GM18505 (cell line): ENCODE data around the gene ILDR1.
A peak's percentile ranks its signal among the peaks of the same experiment; 100 is the strongest.
"Not testable (repeated sequence)": the region's sequence is repeated elsewhere in the genome, so short reads cannot be mapped to it uniquely, and the experiment has no call there.

Experiments
- ATAC-seq: cut with Tn5 transposase; IDR thresholded peaks from one replicate; pipeline ENCODE4 v1.9.1; 2021; ENCODE audit not compliant: unreplicated experiment
- POLR2A ChIP-seq: IDR thresholded peaks from 4 replicates; pipeline ENCODE4 v1.6.1; 2011; ENCODE audit warnings: borderline replicate concordance; ENCODE audit not compliant: insufficient read depth, insufficient read length; ENCODE audit errors: extremely low read depth

The ILDR1 gene

GRCh38 chr3:121974601-121975111 lies 47.4 kb downstream of the ILDR1 start:
- no peak for TF ChIP-seq POLR2A
- ATAC-seq, result no peak

GRCh38 chr3:121970047-121970446 lies 52.0 kb downstream of the ILDR1 start:
- TF ChIP-seq POLR2A, result no peak
- ATAC-seq, result no peak

GRCh38 chr3:121969631-121970030 lies 52.4 kb downstream of the ILDR1 start:
- no peak for ATAC-seq
- no peak for TF ChIP-seq POLR2A

GRCh38 chr3:121963608-121964007 lies 58.4 kb downstream of the ILDR1 start:
- no peak for ATAC-seq
- no peak for TF ChIP-seq POLR2A

DNA sequence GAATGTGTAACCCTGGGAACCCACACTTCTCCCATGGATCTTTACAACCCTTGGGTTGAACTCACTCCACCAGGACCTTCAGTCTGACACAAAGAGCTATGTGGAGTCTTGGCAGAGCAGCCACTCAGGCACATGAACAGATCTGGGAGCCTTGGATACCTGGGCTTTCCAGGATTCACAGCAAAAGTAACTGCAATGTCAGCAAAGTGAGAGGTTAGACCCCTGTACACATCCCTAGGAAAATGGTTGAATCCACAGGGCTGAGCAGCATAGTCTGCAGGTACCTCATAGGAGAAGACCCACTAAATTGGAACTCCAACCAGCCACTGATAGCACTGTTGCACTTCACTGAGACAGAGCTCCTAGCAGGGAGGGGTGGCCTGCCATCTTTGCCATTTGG lies 59.6 kb downstream of the ILDR1 start:
- TF ChIP-seq POLR2A, result no peak
- ATAC-seq, result no peak

DNA sequence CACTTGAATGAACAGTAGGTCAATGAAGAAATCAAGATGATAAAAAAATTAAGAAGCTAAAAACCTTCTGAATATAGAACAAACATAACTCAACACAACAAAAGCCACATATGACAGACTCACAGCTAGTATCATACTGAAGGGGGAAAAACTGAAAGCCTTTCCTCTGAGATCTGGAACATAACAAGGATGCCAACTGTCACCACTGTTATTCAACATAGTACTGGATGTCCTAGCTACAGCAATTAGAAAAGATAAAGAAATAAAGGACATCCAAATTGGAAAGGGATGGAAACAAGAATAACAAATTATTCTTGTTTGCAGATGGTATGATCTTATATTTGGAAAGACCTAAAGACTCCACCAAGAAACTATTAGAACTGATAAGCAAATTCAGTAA lies 60.8 kb downstream of the ILDR1 start:
- ATAC-seq, result no peak
- no peak for TF ChIP-seq POLR2A

DNA sequence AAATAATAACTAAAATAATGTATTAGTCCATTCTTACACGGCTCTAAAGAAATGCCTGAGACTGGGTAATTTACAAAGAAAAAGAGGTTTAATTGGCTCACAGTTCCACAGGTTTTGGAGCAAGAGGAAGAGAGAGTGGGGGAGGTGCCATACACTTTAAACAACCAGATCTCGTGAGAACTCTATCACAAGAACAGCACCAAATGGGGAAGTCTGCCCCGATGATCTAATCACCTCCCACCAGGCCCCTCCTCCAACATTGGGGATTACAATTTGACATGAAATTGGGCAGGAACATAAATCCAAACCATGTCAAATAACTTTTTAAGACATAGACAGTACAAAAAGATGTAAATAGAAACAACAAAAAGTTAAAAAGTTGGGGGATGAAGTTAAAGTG lies 63.2 kb downstream of the ILDR1 start:
- no peak for TF ChIP-seq POLR2A
- ATAC-seq, result no peak

DNA sequence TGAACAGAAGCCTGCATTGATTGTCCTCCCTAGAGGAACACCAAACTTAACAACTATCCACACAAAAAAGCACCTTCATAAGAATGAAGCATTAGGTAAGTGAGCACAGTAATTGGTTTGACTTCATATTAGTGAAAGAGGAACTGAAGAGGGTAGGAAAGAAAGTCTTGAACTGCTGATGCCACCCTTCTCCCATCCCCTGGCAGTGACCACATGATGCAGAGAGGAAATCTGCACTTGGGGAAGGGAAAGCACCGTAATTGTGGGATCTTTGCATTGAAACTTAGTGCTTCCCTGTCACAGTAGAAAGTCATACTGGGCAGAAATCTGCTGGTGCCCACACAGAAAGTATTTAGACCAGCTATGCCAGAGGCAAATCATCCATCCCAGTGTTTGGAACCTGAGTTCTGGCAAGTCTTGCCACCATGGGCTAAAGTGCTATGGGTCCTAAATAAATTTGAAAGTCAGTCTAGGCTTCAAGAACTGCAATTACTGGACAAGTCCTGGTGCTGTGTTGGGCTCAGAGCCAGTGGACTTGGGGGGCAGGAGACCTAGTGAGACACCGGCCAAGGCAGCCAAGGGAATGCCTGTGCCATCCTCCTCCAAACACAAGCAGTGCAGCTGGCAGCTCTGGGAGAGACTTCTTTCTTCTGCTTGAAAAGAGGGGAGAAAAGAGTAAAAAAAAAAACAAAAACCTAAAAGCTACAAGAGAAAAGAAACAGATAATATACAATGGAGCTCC lies 64.2 kb downstream of the ILDR1 start:
- TF ChIP-seq POLR2A, result no peak
- peak; percentile 74 for ATAC-seq

- no peak for ATAC-seq
- TF ChIP-seq POLR2A, result no peak
Observed at GRCh38 chr3:121956363-121956762, 65.7 kb downstream of the ILDR1 start.

GRCh38 chr3:121951291-121951919 lies 70.6 kb downstream of the ILDR1 start:
- no peak for ATAC-seq
- TF ChIP-seq POLR2A, result no peak

DNA sequence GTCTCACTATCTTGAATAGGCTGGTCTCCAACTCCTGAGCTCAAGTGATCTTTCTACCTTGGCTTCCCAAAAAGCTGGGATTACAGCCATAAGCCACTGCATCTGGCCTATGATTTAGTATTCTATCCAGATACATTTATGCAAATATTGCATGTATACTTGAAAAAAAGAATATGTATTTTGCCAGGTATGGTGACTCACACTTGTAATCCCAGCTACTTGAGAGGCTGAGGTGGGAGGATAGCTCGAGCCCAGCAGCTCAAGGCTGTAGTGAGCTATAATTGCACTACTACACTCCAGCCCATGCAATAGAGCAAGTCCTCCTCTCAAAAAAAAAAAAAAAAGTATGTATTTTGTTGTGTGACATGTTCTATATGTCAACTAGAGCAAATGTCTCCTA lies 73.4 kb downstream of the ILDR1 start:
- no peak for TF ChIP-seq POLR2A

DNA sequence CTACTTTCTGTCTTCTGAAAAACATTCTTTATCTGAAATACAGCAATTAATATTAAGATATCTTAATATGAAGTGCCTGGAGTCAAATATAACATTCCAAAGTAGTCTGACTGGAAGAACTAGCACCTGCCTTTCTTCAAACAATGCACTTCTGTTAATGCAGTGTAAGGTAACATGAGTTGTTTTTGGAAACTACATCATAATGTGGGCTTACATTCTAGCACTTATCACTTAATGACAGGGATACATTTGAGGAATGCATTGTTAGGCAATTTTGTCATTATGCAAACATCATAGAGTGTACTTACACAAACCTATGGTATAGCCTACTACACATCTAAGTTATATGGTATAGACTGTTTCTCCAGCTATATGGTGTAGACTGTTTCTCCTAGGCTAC lies 78.6 kb downstream of the ILDR1 start:
- ATAC-seq, result no peak
- no peak for TF ChIP-seq POLR2A

More for the DNA sequence above, 73.4 kb downstream of the ILDR1 start:
- ATAC-seq, result no peak

- no peak for TF ChIP-seq POLR2A
Observed at GRCh38 chr3:121942116-121942786, 79.8 kb downstream of the ILDR1 start.

GRCh38 chr3:121941592-121941991 lies 80.5 kb downstream of the ILDR1 start:
- ATAC-seq, result no peak
- no peak for TF ChIP-seq POLR2A

More at GRCh38 chr3:121942116-121942786, 79.8 kb downstream of the ILDR1 start:
- ATAC-seq, result no peak

DNA sequence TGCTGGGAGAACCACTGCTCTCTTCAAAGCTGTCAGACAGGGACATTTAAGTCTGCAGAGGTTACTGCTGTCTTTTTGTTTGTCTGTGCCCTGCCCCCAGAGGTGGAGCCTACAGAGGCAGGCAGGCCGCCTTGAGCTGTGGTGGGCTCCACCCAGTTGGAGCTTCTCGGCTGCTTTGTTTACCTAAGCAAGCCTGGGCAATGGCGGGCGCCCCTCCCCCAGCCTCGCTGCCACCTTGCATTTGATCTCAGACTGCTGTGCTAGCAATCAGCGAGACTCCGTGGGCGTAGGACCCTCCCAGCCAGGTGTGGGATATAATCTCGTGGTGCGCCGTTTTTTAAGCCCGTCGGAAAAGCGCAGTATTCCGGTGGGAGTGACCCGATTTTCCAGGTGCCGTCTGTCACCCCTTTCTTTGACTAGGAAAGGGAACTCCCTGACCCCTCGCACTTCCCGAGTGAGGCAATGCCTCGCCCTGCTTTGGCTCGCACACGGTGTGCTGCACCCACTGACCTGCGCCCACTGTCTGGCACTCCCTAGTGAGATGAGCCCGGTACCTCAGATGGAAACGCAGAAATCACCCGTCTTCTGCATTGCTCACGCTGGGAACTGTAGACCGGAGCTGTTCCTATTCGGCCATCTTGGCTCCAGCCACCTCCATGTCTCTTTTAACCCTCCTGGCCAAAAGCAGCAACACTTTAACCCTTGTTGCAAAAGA lies 83.7 kb downstream of the ILDR1 start:
- not testable (repeated sequence) for ATAC-seq
